ENCODE data around the gene ATOSA. TPM values are rescaled to one million over a fixed set of nuclear protein-coding genes. Genes with fewer than 3 reads are reported as not detected.

ATOSA gene
- polyA plus RNA-seq (ENCODE audit: insufficient read length), result 21.5 TPM

- DNase-seq (ENCODE audit: low read depth), result peak; percentile 78
These were observed at the start of gene ATOSA for GRCh38 chr15:52679232-52680040. TSS of gene ATOSA (minus strand) at chr15:52679388. CDS start at chr15:52678021, 1,367 bp downstream.

GRCh38 chr15:52728899-52729298 is 49.7 kb upstream of the ATOSA start:
- no peak for DNase-seq (ENCODE audit: low read depth)

- no peak for DNase-seq (ENCODE audit: low read depth)
These were observed 48.6 kb upstream of the ATOSA start for GRCh38 chr15:52727815-52728214.

GRCh38 chr15:52726195-52726594 is 47.0 kb upstream of the ATOSA start:
- no peak for DNase-seq (ENCODE audit: low read depth)

GRCh38 chr15:52718551-52718950 is 39.4 kb upstream of the ATOSA start:
- DNase-seq (ENCODE audit: low read depth), result no peak

- no peak for DNase-seq (ENCODE audit: low read depth)
These were observed 38.7 kb upstream of the ATOSA start for GRCh38 chr15:52717924-52718323.

GRCh38 chr15:52717481-52717880 is 38.3 kb upstream of the ATOSA start:
- no peak for DNase-seq (ENCODE audit: low read depth)

- DNase-seq (ENCODE audit: low read depth), result no peak
These were observed 37.3 kb upstream of the ATOSA start for GRCh38 chr15:52716536-52716935.

- no peak for DNase-seq (ENCODE audit: low read depth)
These were observed 36.2 kb upstream of the ATOSA start for GRCh38 chr15:52715411-52715810.

- DNase-seq (ENCODE audit: low read depth), result no peak
These were observed 35.8 kb upstream of the ATOSA start for GRCh38 chr15:52714968-52715367.

- no peak for DNase-seq (ENCODE audit: low read depth)
These were observed 31.7 kb upstream of the ATOSA start for GRCh38 chr15:52710708-52711389.

- DNase-seq (ENCODE audit: low read depth), result no peak
These were observed 31.0 kb upstream of the ATOSA start for GRCh38 chr15:52710050-52710707.

- no peak for DNase-seq (ENCODE audit: low read depth)
These were observed 30.2 kb upstream of the ATOSA start for GRCh38 chr15:52709187-52709981.

GRCh38 chr15:52706091-52706490 is 26.9 kb upstream of the ATOSA start:
- DNase-seq (ENCODE audit: low read depth), result no peak

GRCh38 chr15:52702390-52702789 is 23.2 kb upstream of the ATOSA start:
- no peak for DNase-seq (ENCODE audit: low read depth)

GRCh38 chr15:52699457-52699856 is 20.3 kb upstream of the ATOSA start:
- DNase-seq (ENCODE audit: low read depth), result no peak

GRCh38 chr15:52698514-52698913 is 19.3 kb upstream of the ATOSA start:
- DNase-seq (ENCODE audit: low read depth), result no peak

GRCh38 chr15:52697051-52697450 is 17.9 kb upstream of the ATOSA start:
- no peak for DNase-seq (ENCODE audit: low read depth)

- DNase-seq (ENCODE audit: low read depth), result no peak
These were observed 16.0 kb upstream of the ATOSA start for GRCh38 chr15:52695154-52695553.

- DNase-seq (ENCODE audit: low read depth), result no peak
These were observed 10.4 kb upstream of the ATOSA start for GRCh38 chr15:52689562-52689961.

GRCh38 chr15:52683580-52683979 is 4.4 kb upstream of the ATOSA start:
- DNase-seq (ENCODE audit: low read depth), result no peak

- DNase-seq (ENCODE audit: low read depth), result no peak
These were observed 3.6 kb upstream of the ATOSA start for GRCh38 chr15:52682781-52683180.

Data from forelimb muscle (tissue), 1 donor.